ENCODE results near the gene CCL22.

Gene CCL22

DNA sequence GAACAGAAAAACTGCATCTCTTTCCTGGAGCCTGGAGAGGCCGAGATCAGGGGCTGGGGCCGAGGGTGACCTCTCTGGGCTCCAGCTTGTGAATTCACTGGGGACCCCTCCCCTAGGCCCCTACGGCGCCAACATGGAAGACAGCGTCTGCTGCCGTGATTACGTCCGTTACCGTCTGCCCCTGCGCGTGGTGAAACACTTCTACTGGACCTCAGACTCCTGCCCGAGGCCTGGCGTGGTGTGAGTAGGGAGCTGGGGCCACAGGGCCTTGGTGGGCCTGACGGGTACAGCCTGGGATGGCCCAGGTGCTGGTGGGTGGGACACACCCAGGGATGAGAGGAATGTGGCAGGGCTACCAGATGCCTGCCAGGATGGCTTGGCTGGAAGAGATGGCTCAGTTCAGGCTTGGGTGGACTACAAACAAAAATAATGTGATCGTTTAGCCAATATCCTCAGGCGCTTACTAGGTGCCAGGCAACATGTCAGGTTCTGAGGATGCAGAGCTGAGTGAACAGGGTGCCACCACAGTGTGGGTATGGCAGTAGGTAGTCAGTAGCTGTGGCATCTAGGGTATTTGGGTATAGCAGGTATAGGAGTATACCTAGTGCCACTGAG is 1.8 kb downstream of the CCL22 start:
- Histone ChIP-seq H3K9me3 (ENCODE audit: control insufficient read depth, insufficient read depth, low read length) (no peaks in the 10 kb centered on the region), H3K27me3 (ENCODE audit: control insufficient read depth, insufficient read depth, low read length) (no peaks in the 10 kb centered on the region), H3K36me3 (ENCODE audit: control insufficient read depth, insufficient read depth, low read length) (no peaks in the 10 kb centered on the region), H3K27ac (ENCODE audit: low read length) (no peak overlapping the region), H3K4me1 (ENCODE audit: control insufficient read depth, insufficient read depth, low read length) (no peaks in the 10 kb centered on the region; the same call in 1 of the 2 replicates), H3K4me3 (ENCODE audit: low read length) (no peak overlapping the region)
- DNase-seq (ENCODE audit: low read depth, low spot score), result no peak
- no CpG with 5 or more reads among the region's 16 CpGs for WGBS (ENCODE audit: insufficient coverage, insufficient read length)

DNA sequence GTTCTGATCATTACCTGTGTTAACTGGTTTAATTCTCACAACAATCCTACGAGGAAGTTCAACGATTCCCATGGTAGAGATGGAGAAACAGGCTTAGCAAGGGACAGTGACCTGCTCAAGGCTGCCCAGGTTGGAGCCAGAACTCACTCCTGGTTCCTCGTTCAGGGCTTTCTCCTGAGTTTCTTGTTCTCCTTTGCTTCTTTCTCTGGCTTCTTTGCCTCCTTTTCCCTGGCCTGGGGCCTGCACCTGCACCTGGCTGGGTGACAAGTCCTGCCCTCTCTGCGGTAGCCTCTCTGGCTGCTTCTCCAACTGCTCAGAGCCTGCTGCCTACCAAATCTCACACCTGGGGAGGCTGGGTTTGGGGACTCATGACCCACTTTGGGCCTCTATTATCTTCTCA is 2.8 kb downstream of the CCL22 start:
- no peak overlapping the region for H3K27ac ChIP-seq (ENCODE audit: low read length)
- DNase-seq (ENCODE audit: low read depth, low spot score), result no peak
- no peaks in the 10 kb centered on the region for H3K9me3 ChIP-seq (ENCODE audit: control insufficient read depth, insufficient read depth, low read length)
- H3K36me3 ChIP-seq (ENCODE audit: control insufficient read depth, insufficient read depth, low read length), result no peaks in the 10 kb centered on the region
- WGBS (ENCODE audit: insufficient coverage, insufficient read length), result no CpG with 5 or more reads among the region's 4 CpGs
- H3K27me3 ChIP-seq (ENCODE audit: control insufficient read depth, insufficient read depth, low read length), result no peaks in the 10 kb centered on the region
- H3K4me3 ChIP-seq (ENCODE audit: low read length), result no peak overlapping the region
- H3K4me1 ChIP-seq (ENCODE audit: control insufficient read depth, insufficient read depth, low read length), result no peaks in the 10 kb centered on the region; the same call in 1 of the 2 replicates

DNA sequence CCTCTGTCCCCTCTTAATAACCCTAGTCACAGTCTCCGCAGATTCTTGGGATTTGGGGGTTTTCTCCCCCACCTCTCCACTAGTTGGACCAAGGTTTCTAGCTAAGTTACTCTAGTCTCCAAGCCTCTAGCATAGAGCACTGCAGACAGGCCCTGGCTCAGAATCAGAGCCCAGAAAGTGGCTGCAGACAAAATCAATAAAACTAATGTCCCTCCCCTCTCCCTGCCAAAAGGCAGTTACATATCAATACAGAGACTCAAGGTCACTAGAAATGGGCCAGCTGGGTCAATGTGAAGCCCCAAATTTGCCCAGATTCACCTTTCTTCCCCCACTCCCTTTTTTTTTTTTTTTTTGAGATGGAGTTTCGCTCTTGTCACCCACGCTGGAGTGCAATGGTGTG is 5.6 kb downstream of the CCL22 start:
- WGBS (ENCODE audit: insufficient coverage, insufficient read length), result no CpG with 5 or more reads among the region's 3 CpGs
- Histone ChIP-seq H3K27me3 (ENCODE audit: control insufficient read depth, insufficient read depth, low read length) (no peaks in the 10 kb centered on the region), H3K4me1 (ENCODE audit: control insufficient read depth, insufficient read depth, low read length) (no peaks in the 10 kb centered on the region), H3K36me3 (ENCODE audit: control insufficient read depth, insufficient read depth, low read length) (no peaks in the 10 kb centered on the region), H3K4me3 (ENCODE audit: low read length) (no peak overlapping the region), H3K9me3 (ENCODE audit: control insufficient read depth, insufficient read depth, low read length) (no peaks in the 10 kb centered on the region), H3K27ac (ENCODE audit: low read length) (no peak overlapping the region)
- no peak for DNase-seq (ENCODE audit: low read depth, low spot score)

DNA sequence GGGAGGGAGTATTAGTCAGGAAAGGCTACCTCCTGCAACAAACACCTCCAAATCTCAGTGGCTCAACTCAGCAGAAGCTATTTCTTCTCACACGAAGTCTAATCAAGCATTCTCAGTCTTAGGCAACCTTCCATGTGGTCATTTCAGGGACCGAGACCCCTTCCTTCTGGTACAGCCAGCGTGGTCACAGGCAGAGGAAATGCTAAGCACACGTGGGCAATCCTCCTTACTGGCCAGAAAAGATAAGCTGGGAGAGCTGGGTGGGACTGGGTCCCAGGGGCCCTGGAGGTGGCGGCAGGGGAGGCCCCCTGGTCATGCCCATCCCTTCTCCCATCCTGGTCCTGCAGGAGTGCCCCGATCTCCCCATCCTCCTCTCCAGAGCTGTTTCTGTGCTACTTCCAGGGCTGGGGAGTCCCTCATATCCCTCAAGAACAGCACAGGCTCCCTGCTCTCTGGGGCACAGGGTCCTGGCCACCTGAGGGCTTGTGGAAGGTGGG is 8.0 kb downstream of the CCL22 start:
- Histone ChIP-seq H3K27me3 (ENCODE audit: control insufficient read depth, insufficient read depth, low read length) (no peaks in the 10 kb centered on the region), H3K36me3 (ENCODE audit: control insufficient read depth, insufficient read depth, low read length) (no peaks in the 10 kb centered on the region), H3K9me3 (ENCODE audit: control insufficient read depth, insufficient read depth, low read length) (no peaks in the 10 kb centered on the region), H3K27ac (ENCODE audit: low read length) (no peak overlapping the region), H3K4me3 (ENCODE audit: low read length) (no peak overlapping the region), H3K4me1 (ENCODE audit: control insufficient read depth, insufficient read depth, low read length) (no peaks in the 10 kb centered on the region)
- WGBS (ENCODE audit: insufficient coverage, insufficient read length), result no CpG with 5 or more reads among the region's 6 CpGs
- DNase-seq (ENCODE audit: low read depth, low spot score), result no peak

DNA sequence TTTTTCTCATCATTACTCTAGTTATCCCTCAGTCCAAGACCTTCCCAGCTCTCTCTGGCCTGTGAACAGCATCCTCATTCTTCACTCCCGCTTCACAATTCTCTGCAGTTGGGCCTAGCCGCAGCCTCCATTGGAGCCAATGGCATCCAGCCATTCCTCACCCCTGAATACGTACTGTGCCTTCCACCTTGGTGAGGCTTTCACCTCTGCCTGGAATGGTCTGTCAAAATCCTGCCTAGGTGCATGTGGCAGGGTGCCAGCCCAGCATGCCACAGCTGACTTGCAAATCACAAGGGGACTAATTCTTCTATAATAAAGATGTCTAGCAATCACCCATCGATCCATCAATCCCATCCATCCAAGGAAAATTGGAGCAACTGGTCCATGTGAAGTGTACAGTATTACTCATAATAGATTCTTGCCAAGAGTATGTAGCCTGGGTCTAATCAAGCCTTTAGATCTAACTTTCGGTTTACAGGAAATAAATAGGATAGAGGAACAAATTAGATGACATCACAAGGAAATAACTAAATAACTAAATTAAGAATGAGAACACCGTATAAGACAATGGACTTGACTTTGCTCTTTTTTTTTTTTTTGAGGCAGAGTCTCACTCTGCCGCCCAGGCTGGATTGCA is 8.7 kb downstream of the CCL22 start:
- WGBS (ENCODE audit: insufficient coverage, insufficient read length), result no CpG with 5 or more reads among the region's 7 CpGs
- no peaks in the 10 kb centered on the region for H3K36me3 ChIP-seq (ENCODE audit: control insufficient read depth, insufficient read depth, low read length)
- no peak overlapping the region for H3K4me3 ChIP-seq (ENCODE audit: low read length)
- DNase-seq (ENCODE audit: low read depth, low spot score), result no peak
- H3K27ac ChIP-seq (ENCODE audit: low read length), result no peak overlapping the region
- H3K4me1 ChIP-seq (ENCODE audit: control insufficient read depth, insufficient read depth, low read length), result peaks cover 2% of the 10 kb centered on the region; the same call in 1 of the 2 replicates
- no peaks in the 10 kb centered on the region for H3K27me3 ChIP-seq (ENCODE audit: control insufficient read depth, insufficient read depth, low read length)
- no peaks in the 10 kb centered on the region for H3K9me3 ChIP-seq (ENCODE audit: control insufficient read depth, insufficient read depth, low read length)

DNA sequence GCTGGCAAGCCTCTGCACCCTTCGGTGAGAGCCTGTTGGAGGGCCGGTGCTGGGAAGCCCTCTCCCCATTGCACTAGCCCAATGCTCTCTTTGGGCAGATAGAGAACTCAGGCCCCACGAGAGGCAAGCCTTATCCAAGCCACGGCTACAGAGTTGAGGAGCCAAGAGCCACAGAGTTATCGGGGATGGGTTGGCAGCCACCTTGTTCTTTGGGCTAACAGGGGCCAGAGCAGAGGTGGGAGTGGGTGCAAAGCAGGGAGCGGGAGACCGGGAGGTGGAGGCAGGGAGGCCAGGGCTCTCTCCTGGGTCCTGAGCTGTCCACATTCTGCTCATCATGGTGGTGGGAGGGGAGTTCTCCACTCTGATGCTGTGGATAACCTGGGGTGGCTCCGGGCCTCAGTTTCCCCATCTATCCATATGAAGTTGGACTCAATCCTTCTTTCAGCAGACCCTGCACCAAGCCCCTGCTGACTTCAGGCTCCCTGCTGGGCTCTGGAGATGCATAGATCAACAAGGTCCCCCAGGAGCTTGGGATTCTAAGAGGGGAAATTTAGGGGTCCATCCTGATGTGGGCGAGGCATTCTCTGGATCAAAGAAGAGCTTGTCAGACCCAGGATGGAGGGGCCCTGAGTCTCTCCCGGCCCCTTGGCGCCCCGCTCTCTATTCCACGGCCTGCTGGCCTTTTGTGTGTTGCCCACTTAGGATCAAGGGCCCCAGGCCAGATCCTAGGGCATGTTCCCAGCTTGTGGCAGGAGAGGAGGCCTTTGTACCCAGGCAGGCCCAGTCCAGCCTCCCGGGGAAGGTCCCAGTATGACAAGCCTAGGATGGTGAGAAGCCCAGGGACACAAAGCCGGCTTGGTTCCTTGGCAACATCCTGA is 13.2 kb downstream of the CCL22 start:
- peaks cover 5% of the 10 kb centered on the region; the same call in 1 of the 2 replicates for H3K4me1 ChIP-seq (ENCODE audit: control insufficient read depth, insufficient read depth, low read length)
- H3K4me3 ChIP-seq (ENCODE audit: low read length), result no peak overlapping the region
- no CpG with 5 or more reads among the region's 15 CpGs for WGBS (ENCODE audit: insufficient coverage, insufficient read length)
- no peak for DNase-seq (ENCODE audit: low read depth, low spot score)
- no peak overlapping the region for H3K27ac ChIP-seq (ENCODE audit: low read length)
- no peaks in the 10 kb centered on the region for H3K36me3 ChIP-seq (ENCODE audit: control insufficient read depth, insufficient read depth, low read length)
- no peaks in the 10 kb centered on the region for H3K9me3 ChIP-seq (ENCODE audit: control insufficient read depth, insufficient read depth, low read length)
- no peaks in the 10 kb centered on the region for H3K27me3 ChIP-seq (ENCODE audit: control insufficient read depth, insufficient read depth, low read length)

DNA sequence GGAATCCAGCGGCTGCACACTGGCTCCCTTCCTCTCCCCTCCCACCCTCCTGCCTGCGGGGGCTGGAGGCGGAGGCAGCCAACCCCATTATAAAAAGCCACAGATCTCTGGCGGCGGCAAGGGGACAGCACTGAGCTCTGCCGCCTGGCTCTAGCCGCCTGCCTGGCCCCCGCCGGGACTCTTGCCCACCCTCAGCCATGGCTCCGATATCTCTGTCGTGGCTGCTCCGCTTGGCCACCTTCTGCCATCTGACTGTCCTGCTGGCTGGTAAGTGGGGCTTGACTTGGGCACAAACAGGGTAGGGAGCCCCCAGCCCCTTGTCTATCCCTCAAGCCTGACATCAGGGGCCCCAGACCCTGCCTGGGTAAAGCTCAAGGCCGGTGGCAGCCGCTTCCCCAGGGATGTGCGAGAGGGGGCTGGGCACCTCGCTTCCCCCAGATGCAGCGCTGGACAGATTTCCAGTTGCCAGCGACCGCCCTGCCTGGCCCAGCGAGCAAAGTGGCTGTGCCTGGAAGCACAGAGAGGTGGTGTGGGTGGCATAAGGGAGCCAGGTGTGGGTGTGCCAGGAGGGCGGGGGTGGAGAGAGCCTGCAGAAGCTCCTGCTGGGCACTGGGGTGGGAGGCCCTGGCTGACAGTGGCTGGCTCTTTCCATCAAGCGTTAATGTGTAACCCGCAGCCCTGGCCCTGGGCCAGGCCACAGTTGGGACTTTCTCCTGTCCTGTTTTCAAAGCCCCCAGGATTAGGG is 14.0 kb downstream of the CCL22 start, which contains the start of gene CX3CL1:
CX3CL1 (plus strand) TSS at position 119 of the 745 bp plus-strand sequence; CDS start at position 198, 79 bp downstream.
- no CpG with 5 or more reads among the region's 23 CpGs for WGBS (ENCODE audit: insufficient coverage, insufficient read length)
- H3K36me3 ChIP-seq (ENCODE audit: control insufficient read depth, insufficient read depth, low read length), result no peaks in the 10 kb centered on the region
- DNase-seq (ENCODE audit: low read depth, low spot score), result no peak
- peaks cover 5% of the 10 kb centered on the region; the same call in 1 of the 2 replicates for H3K4me1 ChIP-seq (ENCODE audit: control insufficient read depth, insufficient read depth, low read length)
- H3K4me3 ChIP-seq (ENCODE audit: low read length), result no peak within 1 kb of the TSS
- no peaks in the 10 kb centered on the region for H3K9me3 ChIP-seq (ENCODE audit: control insufficient read depth, insufficient read depth, low read length)
- no peak within 1 kb of the TSS for H3K27ac ChIP-seq (ENCODE audit: low read length)
- H3K27me3 ChIP-seq (ENCODE audit: control insufficient read depth, insufficient read depth, low read length), result no peaks in the 10 kb centered on the region

DNA sequence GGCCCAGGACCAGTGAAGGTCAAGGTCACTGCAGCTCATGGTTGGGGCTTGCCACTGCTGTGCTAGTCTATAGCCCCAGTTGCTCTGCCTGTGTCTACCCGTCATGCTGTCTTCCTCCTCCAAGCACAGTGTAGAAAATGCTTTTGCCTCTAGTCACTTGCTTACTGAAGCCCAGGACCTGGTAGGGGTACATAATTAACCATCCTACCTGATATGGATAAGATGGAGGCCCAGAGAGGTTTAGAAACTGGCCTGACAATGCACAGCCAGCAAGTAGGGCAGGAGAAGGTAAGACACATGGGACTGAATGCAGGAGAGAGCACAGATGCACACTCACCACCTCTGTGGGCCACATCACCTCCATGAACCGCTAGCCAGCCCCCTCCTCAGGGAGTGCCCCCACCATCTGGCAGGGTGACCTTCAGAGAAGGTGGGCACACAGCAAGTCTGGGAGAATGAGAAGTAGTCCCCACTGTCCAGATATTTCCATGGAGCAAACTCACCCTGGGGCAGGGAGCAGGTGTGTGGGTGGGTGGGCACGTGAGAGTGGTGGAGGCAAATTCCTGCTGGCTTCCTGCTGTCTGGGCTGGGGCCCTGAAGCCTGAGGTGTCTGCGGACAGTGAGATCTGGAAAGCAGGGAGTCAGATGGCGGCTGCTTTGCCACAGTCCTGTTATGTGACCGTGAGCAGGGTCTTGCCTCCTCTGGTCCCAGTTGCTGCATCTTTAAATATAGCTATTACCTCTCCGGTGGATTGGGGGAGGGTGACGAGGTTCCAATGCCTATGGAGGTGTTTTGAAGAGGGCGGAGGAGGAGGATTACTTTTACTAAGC is 14.7 kb downstream of the CCL22 start:
- DNase-seq (ENCODE audit: low read depth, low spot score), result no peak
- no peaks in the 10 kb centered on the region for H3K36me3 ChIP-seq (ENCODE audit: control insufficient read depth, insufficient read depth, low read length)
- peaks cover 5% of the 10 kb centered on the region; the same call in 1 of the 2 replicates for H3K4me1 ChIP-seq (ENCODE audit: control insufficient read depth, insufficient read depth, low read length)
- H3K9me3 ChIP-seq (ENCODE audit: control insufficient read depth, insufficient read depth, low read length), result no peaks in the 10 kb centered on the region
- no CpG with 5 or more reads among the region's 9 CpGs for WGBS (ENCODE audit: insufficient coverage, insufficient read length)
- no peak overlapping the region for H3K4me3 ChIP-seq (ENCODE audit: low read length)
- H3K27me3 ChIP-seq (ENCODE audit: control insufficient read depth, insufficient read depth, low read length), result no peaks in the 10 kb centered on the region
- H3K27ac ChIP-seq (ENCODE audit: low read length), result no peak overlapping the region

DNA sequence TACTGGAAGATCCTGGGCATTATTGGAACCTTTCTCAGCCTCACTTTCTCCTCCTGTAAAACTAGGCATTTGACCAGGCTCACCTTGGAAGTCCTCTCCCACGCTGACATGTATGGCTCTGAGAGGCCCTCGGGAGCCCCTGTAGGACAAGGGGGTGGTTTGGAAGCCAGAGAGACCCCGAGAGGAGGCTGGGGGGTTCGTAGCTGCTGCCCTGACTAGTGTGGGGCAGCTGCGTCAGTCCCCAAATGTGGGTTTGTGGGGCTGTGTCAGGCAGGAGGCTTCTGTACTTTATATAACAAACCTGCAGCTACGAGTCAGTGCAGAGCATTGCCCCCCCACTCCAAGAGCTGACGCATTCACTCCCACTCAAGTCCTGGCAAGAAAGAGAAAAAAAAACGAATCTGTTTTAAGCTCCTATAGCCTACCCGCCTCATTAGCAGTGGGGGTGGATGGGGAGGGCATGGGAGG is 15.5 kb downstream of the CCL22 start:
- WGBS (ENCODE audit: insufficient coverage, insufficient read length), result no CpG with 5 or more reads among the region's 9 CpGs
- Histone ChIP-seq H3K27ac (ENCODE audit: low read length) (no peak overlapping the region), H3K36me3 (ENCODE audit: control insufficient read depth, insufficient read depth, low read length) (no peaks in the 10 kb centered on the region), H3K4me3 (ENCODE audit: low read length) (no peak overlapping the region), H3K27me3 (ENCODE audit: control insufficient read depth, insufficient read depth, low read length) (no peaks in the 10 kb centered on the region), H3K4me1 (ENCODE audit: control insufficient read depth, insufficient read depth, low read length) (peaks cover 5% of the 10 kb centered on the region; the same call in 1 of the 2 replicates), H3K9me3 (ENCODE audit: control insufficient read depth, insufficient read depth, low read length) (no peaks in the 10 kb centered on the region)
- DNase-seq (ENCODE audit: low read depth, low spot score), result no peak

Data from iPS DF 6.9 (cell line).